ENCODE results near the gene KCNJ10.

GRCh38 chr1:160094806-160095205 lies 24.8 kb upstream of the KCNJ10 start:
- TF ChIP-seq CTCF (IDR thresholded peaks at IDR 0.05) (no peak), POLR2A (IDR thresholded peaks at IDR 0.05) (no peak)

Data from suprapubic skin (tissue), 3 donors.